B cell (primary cell): ENCODE results near the gene RET. TPM values are rescaled to one million over a fixed set of nuclear protein-coding genes. Genes with fewer than 3 reads are reported as not detected.

Experiments used
- ATAC-seq: fragments of 200-7000 bp; cut with Tn5 transposase; one replicate; pipeline ENCODE4 v1.10.0; 2021; ENCODE audit warnings: low read depth, mild to moderate bottlenecking, moderate number of reproducible peaks, moderate library complexity
- CTCF ChIA-PET: fragments of 350-600 bp; sonication (Branson Sonifier 250); formaldehyde crosslinking; loops from one replicate; lab custom pipeline; 2021; ENCODE audit warnings: antibody characterized with exemption, inconsistent platforms; lab: Charles Lee
- POLR2A ChIA-PET: fragments of 350-600 bp; sonication (Branson Sonifier 250); formaldehyde crosslinking; loops from one replicate; lab custom pipeline; 2021; ENCODE audit warnings: antibody characterized with exemption; lab: Charles Lee
- DNase-seq: peaks from one replicate; pipeline ENCODE4 v3.0.0; 2013
- H2AFZ ChIP-seq: 2 replicates; pipeline ENCODE4 v1.6.1; 2012; ENCODE audit warnings: mild to moderate bottlenecking, low read depth, low read length; ENCODE audit not compliant: insufficient read depth, poor library complexity, severe bottlenecking
- H3K27ac ChIP-seq, 2 donors: 1 replicate in 1 of 2; 2 replicates in 1 of 2; pipeline ENCODE4 v1.5.1; 2012 to 2013; ENCODE audit warnings: low read length in 2 of 2, mild to moderate bottlenecking in 2 of 2, moderate library complexity in 1 of 2
- H3K27me3 ChIP-seq, 4 experiments: fragments of 200-600 bp in 1 of 4; sonication (generic) in 1 of 4; replicated peaks in 1 of 4; 1 replicate in 2 of 4; 2 replicates in 2 of 4; pipeline versions ENCODE4 v1.6.1 to v1.7.0; 2013 to 2016; ENCODE audit warnings: low read length in 3 of 4, mild to moderate bottlenecking in 2 of 4, mixed read lengths in 1 of 4, moderate library complexity in 1 of 4; ENCODE audit not compliant: insufficient read depth in 4 of 4, control insufficient read depth in 3 of 4; ENCODE audit errors: control extremely low read depth in 1 of 4
- H3K36me3 ChIP-seq, 2 experiments: replicated peaks in 1 of 2; 1 replicate in 1 of 2; 2 replicates in 1 of 2; pipeline versions ENCODE4 v1.6.1 to v1.7.1; 2013; ENCODE audit warnings: low read length in 1 of 2; ENCODE audit not compliant: insufficient read depth in 2 of 2, control insufficient read depth in 1 of 2; ENCODE audit errors: control extremely low read depth in 1 of 2, extremely low read depth in 1 of 2
- H3K4me1 ChIP-seq, 2 donors: fragments of 200-600 bp in 1 of 2; sonication (generic) in 1 of 2; 1 replicate in 1 of 2; 2 replicates in 1 of 2; pipeline versions ENCODE4 v1.5.1 to v1.6.1; 2013 to 2017; ENCODE audit warnings: low read length in 2 of 2; ENCODE audit not compliant: control insufficient read depth in 2 of 2, insufficient read depth in 2 of 2
- H3K4me2 ChIP-seq: replicated peaks from 2 replicates; pipeline ENCODE3; 2012; ENCODE audit warnings: mild to moderate bottlenecking, low read depth, low read length; ENCODE audit not compliant: poor library complexity, severe bottlenecking
- H3K4me3 ChIP-seq, 5 experiments: fragments of 200-600 bp in 1 of 5; sonication (generic) in 1 of 5; 1 replicate in 3 of 5; 2 replicates in 2 of 5; pipeline versions ENCODE4 v1.5.1 to v1.7.0; 2011 to 2016; ENCODE audit warnings: low read length in 4 of 5, mild to moderate bottlenecking in 4 of 5, low read depth in 2 of 5, control low read depth in 1 of 5, moderate library complexity in 1 of 5; ENCODE audit not compliant: insufficient read depth in 1 of 5; ENCODE audit errors: control extremely low read depth in 1 of 5, extremely low read depth in 1 of 5
- H3K79me2 ChIP-seq: fragments of 200-600 bp; sonication (generic); one replicate; pipeline ENCODE4 v1.6.0; 2016; ENCODE audit warnings: low read length; ENCODE audit not compliant: control insufficient read depth, insufficient read depth
- H3K9ac ChIP-seq: fragments of 200-600 bp; sonication (generic); 2 replicates; pipeline ENCODE4 v1.6.1; 2017; ENCODE audit warnings: mild to moderate bottlenecking, low read length, moderate library complexity
- H3K9me3 ChIP-seq, 3 donors: one replicate each; pipeline versions ENCODE4 v1.6.1 to v1.7.1; 2013; ENCODE audit warnings: low read length in 2 of 3; ENCODE audit not compliant: control insufficient read depth in 2 of 3, insufficient read depth in 1 of 3; ENCODE audit errors: control extremely low read depth in 1 of 3
- H4K20me1 ChIP-seq: 2 replicates; pipeline ENCODE4 v1.6.0; 2012; ENCODE audit warnings: mild to moderate bottlenecking, low read length; ENCODE audit not compliant: insufficient read depth, control insufficient read depth, poor library complexity, severe bottlenecking
- H3K27ac Mint-ChIP-seq: one replicate; pipeline ENCODE4 v1.8.0; 2021; ENCODE audit warnings: mixed read lengths
- H3K27me3 Mint-ChIP-seq: one replicate; pipeline ENCODE4 v1.8.0; 2021; ENCODE audit warnings: mixed read lengths
- H3K4me1 Mint-ChIP-seq: one replicate; pipeline ENCODE4 v1.8.0; 2021; ENCODE audit warnings: mixed read lengths
- H3K4me3 Mint-ChIP-seq: one replicate; pipeline ENCODE4 v1.8.0; 2021; ENCODE audit warnings: mixed read lengths
- H3K9me3 Mint-ChIP-seq: one replicate; pipeline ENCODE4 v1.8.0; 2022; ENCODE audit warnings: mixed read lengths; ENCODE audit not compliant: insufficient read depth
- EZH2 ChIP-seq: IDR thresholded peaks from 2 replicates; pipeline ENCODE4 v1.6.1; 2012; ENCODE audit warnings: borderline replicate concordance, low read depth, mild to moderate bottlenecking, moderate library complexity, low read length; ENCODE audit not compliant: insufficient read depth, poor library complexity, severe bottlenecking
- WGBS: methylation state at CpG from one replicate; pipeline ENCODE4 v1.1.5; 2013; ENCODE audit warnings: missing lambda C conversion rate; ENCODE audit not compliant: insufficient coverage; 5-methylcytosine and 5-hydroxymethylcytosine counted together
- intact Hi-C: fragments of 100-400 bp; cut with micrococcal nuclease; formaldehyde crosslinking; loops from one replicate; pipeline ENCODE4 v1.10.0; 2022
- polyA plus RNA-seq: library from polyadenylated mRNA; depleted of rRNA; stranded (reverse); fragments of >200 nt; gene quantifications from 2 replicates; pipeline ENCODE4 v1.2.3, GENCODE V29; 2012
- total RNA-seq, 2 donors: library from RNA; stranded (reverse); fragments of 120-200 nt in 1 of 2; gene quantifications; 1 replicate in 1 of 2; 2 replicates in 1 of 2; pipeline versions ENCODE4 v1.2.3 to v1.2.4, GENCODE V29; 2013 to 2022
- TF ChIP-seq, protein P1 (sequence below): fragments of 200-600 bp; IDR thresholded peaks from one replicate; pipeline ENCODE4 v1.8.0; 2022; ENCODE audit warnings: antibody characterized with exemption, mild to moderate bottlenecking

Gene RET
- total and polyA plus RNA-seq, 2 donors (not counting 1 experiment from before 2014, with no cell fraction given) = 0.16 to 0.27 TPM

DNA sequence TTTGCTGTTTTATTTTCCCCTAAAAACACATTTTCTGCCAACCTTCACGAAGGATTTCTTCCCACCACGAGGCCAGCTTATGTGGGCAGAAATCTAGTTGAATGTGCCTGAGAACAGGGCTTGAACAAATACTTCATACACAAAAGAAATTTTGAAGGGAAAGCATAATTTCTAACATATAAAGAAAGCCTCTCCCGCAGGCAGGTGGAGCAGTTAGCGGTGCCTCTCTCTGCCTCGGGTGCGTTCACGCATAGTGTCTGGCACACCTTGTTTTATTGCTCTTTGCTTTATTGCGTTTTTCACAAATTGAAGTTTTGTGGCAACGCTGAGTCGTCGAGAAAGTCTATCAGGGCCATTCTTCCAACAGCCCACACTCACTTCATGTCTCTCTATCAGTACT is 54.4 kb downstream of the RET start:
- H3K9me3 Mint-ChIP-seq = no peaks in the 10 kb centered on the region
- no peak for DNase-seq
- Histone ChIP-seq H3K27me3 (no peaks in the 10 kb centered on the region), H3K4me3 (no peak overlapping the region), H3K4me2 (no peak overlapping the region), H3K79me2 (no peaks in the 10 kb centered on the region), H4K20me1 (no peaks in the 10 kb centered on the region), H2AFZ (no peak overlapping the region), H3K9ac (no peak overlapping the region), H3K27ac (no peak overlapping the region), H3K4me1 (peaks cover 13 to 19% of the 10 kb centered on the region in 2 donors), H3K36me3 (no peaks in the 10 kb centered on the region), H3K9me3 (no peaks in the 10 kb centered on the region)
- H3K4me1 Mint-ChIP-seq = peaks cover 35% of the 10 kb centered on the region
- ATAC-seq = no peak
- ChIA-PET POLR2A (no interaction called here), CTCF (no interaction called here)
- no peak overlapping the region for H3K27ac Mint-ChIP-seq
- no peak overlapping the region for H3K4me3 Mint-ChIP-seq
- intact Hi-C loops = loop anchor here (10.0 kb wide), 1 partner anchor 444 kb away; the partner anchor contains the start of gene ZNF239
- no peaks in the 10 kb centered on the region for H3K27me3 Mint-ChIP-seq
- WGBS = 98% methylated on average over 6 of the region's 11 CpGs
- TF ChIP-seq EZH2 = no peak
- TF ChIP-seq, protein P1, sequence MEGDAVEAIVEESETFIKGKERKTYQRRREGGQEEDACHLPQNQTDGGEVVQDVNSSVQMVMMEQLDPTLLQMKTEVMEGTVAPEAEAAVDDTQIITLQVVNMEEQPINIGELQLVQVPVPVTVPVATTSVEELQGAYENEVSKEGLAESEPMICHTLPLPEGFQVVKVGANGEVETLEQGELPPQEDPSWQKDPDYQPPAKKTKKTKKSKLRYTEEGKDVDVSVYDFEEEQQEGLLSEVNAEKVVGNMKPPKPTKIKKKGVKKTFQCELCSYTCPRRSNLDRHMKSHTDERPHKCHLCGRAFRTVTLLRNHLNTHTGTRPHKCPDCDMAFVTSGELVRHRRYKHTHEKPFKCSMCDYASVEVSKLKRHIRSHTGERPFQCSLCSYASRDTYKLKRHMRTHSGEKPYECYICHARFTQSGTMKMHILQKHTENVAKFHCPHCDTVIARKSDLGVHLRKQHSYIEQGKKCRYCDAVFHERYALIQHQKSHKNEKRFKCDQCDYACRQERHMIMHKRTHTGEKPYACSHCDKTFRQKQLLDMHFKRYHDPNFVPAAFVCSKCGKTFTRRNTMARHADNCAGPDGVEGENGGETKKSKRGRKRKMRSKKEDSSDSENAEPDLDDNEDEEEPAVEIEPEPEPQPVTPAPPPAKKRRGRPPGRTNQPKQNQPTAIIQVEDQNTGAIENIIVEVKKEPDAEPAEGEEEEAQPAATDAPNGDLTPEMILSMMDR = no peak

GRCh38 chr10:43131906-43132305 is 55.0 kb downstream of the RET start:
- Histone ChIP-seq H3K4me1 (peaks cover 7 to 14% of the 10 kb centered on the region in 2 donors), H3K27me3 (no peaks in the 10 kb centered on the region), H3K4me3 (no peak overlapping the region), H3K79me2 (no peaks in the 10 kb centered on the region), H4K20me1 (no peaks in the 10 kb centered on the region), H3K9ac (no peak overlapping the region), H3K9me3 (no peaks in the 10 kb centered on the region), H3K36me3 (no peaks in the 10 kb centered on the region), H3K4me2 (no peak overlapping the region), H2AFZ (no peak overlapping the region), H3K27ac (no peak overlapping the region)
- intact Hi-C loops = loop anchor here (10.0 kb wide), 1 partner anchor 443 kb away; the partner anchor contains the start of gene ZNF239
- TF ChIP-seq EZH2 = no peak
- TF ChIP-seq, protein P1 = no peak
- ChIA-PET POLR2A (no interaction called here), CTCF (no interaction called here)
- no peak for DNase-seq
- no peak overlapping the region for H3K4me3 Mint-ChIP-seq
- no peaks in the 10 kb centered on the region for H3K9me3 Mint-ChIP-seq
- whole genome bisulfite sequencing = 99% methylated on average over 6 of the region's 6 CpGs
- ATAC-seq = no peak
- no peaks in the 10 kb centered on the region for H3K27me3 Mint-ChIP-seq
- H3K4me1 Mint-ChIP-seq = peaks cover 33% of the 10 kb centered on the region
- H3K27ac Mint-ChIP-seq = no peak overlapping the region
